GM23338 (cell line): ENCODE data around the gene SGSH.

Experiments
- CREB1 ChIP-seq: fragments of 250-450 bp; sonication (Bioruptor Pico); IDR thresholded peaks from 2 replicates; pipeline ENCODE4 v1.5.0; 2020; ENCODE audit warnings: low read depth, mild to moderate bottlenecking, moderate library complexity
- EZH2 ChIP-seq: fragments of 200-600 bp; sonication (generic); IDR thresholded peaks from one replicate; pipeline ENCODE4 v1.8.0; 2017; ENCODE audit warnings: antibody characterized with exemption, mild to moderate bottlenecking, low read depth; ENCODE audit not compliant: unreplicated experiment
- NANOG ChIP-seq: IDR thresholded peaks from 2 replicates; pipeline ENCODE4 v1.6.1; 2016; ENCODE audit warnings: antibody characterized with exemption, borderline replicate concordance
- POLR2AphosphoS5 ChIP-seq: IDR thresholded peaks from 2 replicates; pipeline ENCODE4 v1.6.1; 2016; ENCODE audit warnings: antibody characterized with exemption, low read depth
- TF ChIP-seq, protein P1 (sequence below), 2 experiments: fragments of 200-600 bp in 1 of 2; sonication (generic) in 1 of 2; conservative IDR thresholded peaks; 2 replicates each; pipeline versions ENCODE4 v1.5.1 to v1.6.1; 2016 to 2017; ENCODE audit warnings: antibody characterized with exemption in 2 of 2, low read depth in 2 of 2, mild to moderate bottlenecking in 2 of 2, moderate library complexity in 1 of 2
- TF ChIP-seq, protein P2 (sequence below): IDR thresholded peaks from one replicate; pipeline ENCODE4 v1.6.1; 2018; ENCODE audit warnings: antibody characterized with exemption; ENCODE audit not compliant: unreplicated experiment

DNA sequence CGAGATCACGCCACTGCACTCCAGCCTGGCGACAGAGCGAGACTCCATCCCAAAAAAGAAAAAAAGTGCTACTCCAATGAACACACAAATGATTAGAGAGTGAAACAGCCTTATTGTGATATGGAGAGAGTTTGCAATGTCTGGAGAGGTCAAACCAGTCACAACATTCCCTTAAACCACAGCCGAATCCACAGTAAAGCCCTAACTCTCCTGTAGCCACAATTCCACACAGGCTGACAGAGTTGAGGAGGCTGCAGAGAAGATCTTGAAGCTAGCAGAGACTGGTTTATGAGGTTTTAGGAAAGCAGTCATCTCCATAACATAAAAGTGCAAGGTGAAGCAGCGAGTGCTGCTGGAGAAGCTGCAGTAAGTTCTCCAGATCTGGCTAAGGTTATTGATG is 47.3 kb upstream of the SGSH start:
- TF ChIP-seq, protein P1, sequence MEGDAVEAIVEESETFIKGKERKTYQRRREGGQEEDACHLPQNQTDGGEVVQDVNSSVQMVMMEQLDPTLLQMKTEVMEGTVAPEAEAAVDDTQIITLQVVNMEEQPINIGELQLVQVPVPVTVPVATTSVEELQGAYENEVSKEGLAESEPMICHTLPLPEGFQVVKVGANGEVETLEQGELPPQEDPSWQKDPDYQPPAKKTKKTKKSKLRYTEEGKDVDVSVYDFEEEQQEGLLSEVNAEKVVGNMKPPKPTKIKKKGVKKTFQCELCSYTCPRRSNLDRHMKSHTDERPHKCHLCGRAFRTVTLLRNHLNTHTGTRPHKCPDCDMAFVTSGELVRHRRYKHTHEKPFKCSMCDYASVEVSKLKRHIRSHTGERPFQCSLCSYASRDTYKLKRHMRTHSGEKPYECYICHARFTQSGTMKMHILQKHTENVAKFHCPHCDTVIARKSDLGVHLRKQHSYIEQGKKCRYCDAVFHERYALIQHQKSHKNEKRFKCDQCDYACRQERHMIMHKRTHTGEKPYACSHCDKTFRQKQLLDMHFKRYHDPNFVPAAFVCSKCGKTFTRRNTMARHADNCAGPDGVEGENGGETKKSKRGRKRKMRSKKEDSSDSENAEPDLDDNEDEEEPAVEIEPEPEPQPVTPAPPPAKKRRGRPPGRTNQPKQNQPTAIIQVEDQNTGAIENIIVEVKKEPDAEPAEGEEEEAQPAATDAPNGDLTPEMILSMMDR (conservative IDR thresholded peaks at IDR 0.05; ENCODE audit: low read depth in 2 of 2): no peak
- TF ChIP-seq, protein P2, sequence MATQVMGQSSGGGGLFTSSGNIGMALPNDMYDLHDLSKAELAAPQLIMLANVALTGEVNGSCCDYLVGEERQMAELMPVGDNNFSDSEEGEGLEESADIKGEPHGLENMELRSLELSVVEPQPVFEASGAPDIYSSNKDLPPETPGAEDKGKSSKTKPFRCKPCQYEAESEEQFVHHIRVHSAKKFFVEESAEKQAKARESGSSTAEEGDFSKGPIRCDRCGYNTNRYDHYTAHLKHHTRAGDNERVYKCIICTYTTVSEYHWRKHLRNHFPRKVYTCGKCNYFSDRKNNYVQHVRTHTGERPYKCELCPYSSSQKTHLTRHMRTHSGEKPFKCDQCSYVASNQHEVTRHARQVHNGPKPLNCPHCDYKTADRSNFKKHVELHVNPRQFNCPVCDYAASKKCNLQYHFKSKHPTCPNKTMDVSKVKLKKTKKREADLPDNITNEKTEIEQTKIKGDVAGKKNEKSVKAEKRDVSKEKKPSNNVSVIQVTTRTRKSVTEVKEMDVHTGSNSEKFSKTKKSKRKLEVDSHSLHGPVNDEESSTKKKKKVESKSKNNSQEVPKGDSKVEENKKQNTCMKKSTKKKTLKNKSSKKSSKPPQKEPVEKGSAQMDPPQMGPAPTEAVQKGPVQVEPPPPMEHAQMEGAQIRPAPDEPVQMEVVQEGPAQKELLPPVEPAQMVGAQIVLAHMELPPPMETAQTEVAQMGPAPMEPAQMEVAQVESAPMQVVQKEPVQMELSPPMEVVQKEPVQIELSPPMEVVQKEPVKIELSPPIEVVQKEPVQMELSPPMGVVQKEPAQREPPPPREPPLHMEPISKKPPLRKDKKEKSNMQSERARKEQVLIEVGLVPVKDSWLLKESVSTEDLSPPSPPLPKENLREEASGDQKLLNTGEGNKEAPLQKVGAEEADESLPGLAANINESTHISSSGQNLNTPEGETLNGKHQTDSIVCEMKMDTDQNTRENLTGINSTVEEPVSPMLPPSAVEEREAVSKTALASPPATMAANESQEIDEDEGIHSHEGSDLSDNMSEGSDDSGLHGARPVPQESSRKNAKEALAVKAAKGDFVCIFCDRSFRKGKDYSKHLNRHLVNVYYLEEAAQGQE: no peak
- TF ChIP-seq POLR2AphosphoS5: no peak
- no peak for TF ChIP-seq NANOG
- TF ChIP-seq EZH2: no peak
- TF ChIP-seq CREB1 (CRISPR knock-in tag): no peak
